Osteoblast (primary cell): ENCODE measurements around the gene EGFR. TPM values are rescaled to one million over a fixed set of nuclear protein-coding genes. Genes with fewer than 3 reads are reported as not detected.

ENCODE experiments used
- DNase-seq: peaks from one replicate; pipeline ENCODE4 v3.0.0; 2011; ENCODE audit warnings: low spot score, mixed read lengths; ENCODE audit not compliant: insufficient read length; ENCODE audit errors: missing footprints
- H2AFZ ChIP-seq: 2 replicates; pipeline ENCODE4 v1.6.0; 2011; ENCODE audit warnings: mild to moderate bottlenecking, low read length
- H3K27ac ChIP-seq: 2 replicates; pipeline ENCODE4 v1.5.1; 2011; ENCODE audit warnings: mild to moderate bottlenecking, low read depth, low read length, moderate library complexity
- H3K27me3 ChIP-seq: 2 replicates; pipeline ENCODE4 v1.6.0; 2012; ENCODE audit warnings: mild to moderate bottlenecking, control low read depth, inconsistent platforms, low read length, moderate library complexity; ENCODE audit not compliant: insufficient read depth
- H3K36me3 ChIP-seq: 2 replicates; pipeline ENCODE4 v1.5.1; 2011; ENCODE audit warnings: mild to moderate bottlenecking, low read length, control low read depth, moderate library complexity; ENCODE audit not compliant: insufficient read depth
- H3K4me1 ChIP-seq: 2 replicates; pipeline ENCODE4 v1.5.1; 2011; ENCODE audit warnings: mild to moderate bottlenecking, low read length, control low read depth, moderate library complexity; ENCODE audit not compliant: insufficient read depth
- H3K4me2 ChIP-seq: 2 replicates; pipeline ENCODE4 v1.6.0; 2011; ENCODE audit warnings: mild to moderate bottlenecking, low read length; ENCODE audit not compliant: insufficient read depth
- H3K4me3 ChIP-seq: fragments of 200-600 bp; sonication (generic); 3 replicates; pipeline ENCODE4 v1.5.1; 2012; ENCODE audit warnings: mild to moderate bottlenecking, low read length, inconsistent platforms; ENCODE audit not compliant: insufficient read depth
- H3K79me2 ChIP-seq: 2 replicates; pipeline ENCODE4 v1.6.0; 2012; ENCODE audit warnings: mild to moderate bottlenecking, low read length, control low read depth, inconsistent platforms; ENCODE audit not compliant: insufficient read depth
- H3K9me3 ChIP-seq: 2 replicates; pipeline ENCODE4 v1.5.1; 2011; ENCODE audit warnings: low read depth, low read length, control low read depth
- H4K20me1 ChIP-seq: 2 replicates; pipeline ENCODE4 v1.6.0; 2012; ENCODE audit warnings: mild to moderate bottlenecking, low read length, control low read depth; ENCODE audit not compliant: insufficient read depth
- total RNA-seq: library from RNA; depleted of rRNA; stranded (reverse); fragments of >200 nt; gene quantifications from 2 replicates; pipeline ENCODE4 v1.2.3, GENCODE V29; 2012
- TF ChIP-seq, protein P1 (sequence below): IDR thresholded peaks from 2 replicates; pipeline ENCODE4 v1.5.1; 2011; ENCODE audit warnings: mild to moderate bottlenecking, low read depth, low read length, moderate library complexity; ENCODE audit errors: extremely low read depth

EGFR gene
- total RNA-seq, 1 donor: 104 TPM

DNA sequence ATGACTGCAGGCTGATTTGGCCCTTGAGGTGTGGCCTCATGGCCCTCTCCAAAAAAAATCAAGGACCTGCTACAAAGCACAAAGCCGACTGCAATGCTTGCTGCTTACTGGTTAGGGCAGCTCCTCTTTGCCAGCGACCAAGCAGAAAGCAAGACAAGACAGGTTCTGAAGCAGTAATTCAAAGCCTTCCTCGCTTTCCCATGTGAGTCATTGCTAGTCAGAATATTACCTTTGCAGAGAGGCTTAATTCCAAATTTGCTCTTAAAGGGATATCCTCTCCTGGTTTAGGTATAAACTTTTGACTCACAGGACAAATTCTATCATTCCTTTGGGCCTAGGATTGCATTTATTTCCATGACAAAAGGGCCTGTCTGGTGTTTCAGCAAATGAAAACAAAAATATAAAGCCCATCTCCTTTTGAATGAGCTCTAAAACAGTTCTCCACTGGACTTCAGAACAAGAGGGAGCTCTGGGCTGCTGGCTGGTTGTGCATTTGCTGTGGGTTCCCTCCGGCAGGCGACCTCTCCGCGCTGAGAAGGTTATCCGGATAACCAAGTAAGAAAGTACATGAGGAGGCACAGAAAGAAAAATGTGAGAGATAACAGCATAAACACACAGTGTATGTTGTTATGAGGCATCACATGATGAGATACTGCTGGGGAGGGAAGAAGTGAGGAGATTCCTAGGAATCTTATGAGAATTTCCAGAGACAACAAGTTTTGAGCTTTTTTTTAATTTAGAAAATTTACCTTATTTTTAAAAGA is 90.8 kb downstream of the EGFR start:
- peak overlapping the region; percentile 26 for H3K4me2 ChIP-seq
- H3K27me3 ChIP-seq: no peaks in the 10 kb centered on the region
- no peak overlapping the region for H3K4me3 ChIP-seq
- H3K36me3 ChIP-seq: peaks cover 4% of the 10 kb centered on the region
- no peak overlapping the region for H2AFZ ChIP-seq
- H3K27ac ChIP-seq: peak overlapping the region; percentile 60
- DNase-seq: no peak
- TF ChIP-seq, protein P1, sequence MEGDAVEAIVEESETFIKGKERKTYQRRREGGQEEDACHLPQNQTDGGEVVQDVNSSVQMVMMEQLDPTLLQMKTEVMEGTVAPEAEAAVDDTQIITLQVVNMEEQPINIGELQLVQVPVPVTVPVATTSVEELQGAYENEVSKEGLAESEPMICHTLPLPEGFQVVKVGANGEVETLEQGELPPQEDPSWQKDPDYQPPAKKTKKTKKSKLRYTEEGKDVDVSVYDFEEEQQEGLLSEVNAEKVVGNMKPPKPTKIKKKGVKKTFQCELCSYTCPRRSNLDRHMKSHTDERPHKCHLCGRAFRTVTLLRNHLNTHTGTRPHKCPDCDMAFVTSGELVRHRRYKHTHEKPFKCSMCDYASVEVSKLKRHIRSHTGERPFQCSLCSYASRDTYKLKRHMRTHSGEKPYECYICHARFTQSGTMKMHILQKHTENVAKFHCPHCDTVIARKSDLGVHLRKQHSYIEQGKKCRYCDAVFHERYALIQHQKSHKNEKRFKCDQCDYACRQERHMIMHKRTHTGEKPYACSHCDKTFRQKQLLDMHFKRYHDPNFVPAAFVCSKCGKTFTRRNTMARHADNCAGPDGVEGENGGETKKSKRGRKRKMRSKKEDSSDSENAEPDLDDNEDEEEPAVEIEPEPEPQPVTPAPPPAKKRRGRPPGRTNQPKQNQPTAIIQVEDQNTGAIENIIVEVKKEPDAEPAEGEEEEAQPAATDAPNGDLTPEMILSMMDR: no peak
- peaks cover 18% of the 10 kb centered on the region for H4K20me1 ChIP-seq
- H3K79me2 ChIP-seq: peaks cover 87% of the 10 kb centered on the region
- peaks cover 66% of the 10 kb centered on the region for H3K4me1 ChIP-seq
- H3K9me3 ChIP-seq: no peaks in the 10 kb centered on the region

GRCh38 chr7:55110282-55110992 is 91.6 kb downstream of the EGFR start:
- Histone ChIP-seq H3K9me3 (no peaks in the 10 kb centered on the region), H3K27me3 (no peaks in the 10 kb centered on the region), H3K4me1 (peaks cover 58% of the 10 kb centered on the region), H3K4me3 (peak overlapping the region; percentile 10), H4K20me1 (peaks cover 11% of the 10 kb centered on the region), H3K4me2 (peak overlapping the region; percentile 51), H2AFZ (no peak overlapping the region), H3K27ac (peak overlapping the region; percentile 58), H3K79me2 (peaks cover 82% of the 10 kb centered on the region), H3K36me3 (peaks cover 4% of the 10 kb centered on the region)
- DNase-seq: no peak
- TF ChIP-seq, protein P1: no peak

DNA sequence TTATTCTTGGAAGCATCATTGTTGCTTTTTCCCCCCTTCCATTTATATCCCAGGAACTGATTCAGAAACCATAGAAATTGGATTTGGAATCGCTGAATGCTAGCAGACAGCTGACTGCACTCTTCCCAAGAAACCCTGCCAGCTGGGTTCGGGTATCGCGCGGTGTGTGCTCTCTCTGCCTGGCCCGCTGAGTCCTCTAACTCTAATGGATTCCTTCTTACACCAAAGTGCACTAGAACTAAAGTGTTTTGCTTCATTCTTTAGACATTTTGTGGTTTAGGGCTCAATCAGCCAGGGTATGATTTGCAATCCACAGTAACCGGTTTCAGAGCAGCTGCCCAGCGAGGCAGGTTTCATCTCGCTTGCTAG is 92.2 kb downstream of the EGFR start:
- Histone ChIP-seq H3K4me3 (peak overlapping the region; percentile 10), H3K4me2 (peak overlapping the region; percentile 51), H3K36me3 (peaks cover 4% of the 10 kb centered on the region), H3K27me3 (no peaks in the 10 kb centered on the region), H3K27ac (peak overlapping the region; percentile 58), H3K9me3 (no peaks in the 10 kb centered on the region), H3K4me1 (peaks cover 53% of the 10 kb centered on the region), H3K79me2 (peaks cover 82% of the 10 kb centered on the region), H4K20me1 (peaks cover 8% of the 10 kb centered on the region), H2AFZ (no peak overlapping the region)
- TF ChIP-seq, protein P1: no peak
- DNase-seq: no peak

DNA sequence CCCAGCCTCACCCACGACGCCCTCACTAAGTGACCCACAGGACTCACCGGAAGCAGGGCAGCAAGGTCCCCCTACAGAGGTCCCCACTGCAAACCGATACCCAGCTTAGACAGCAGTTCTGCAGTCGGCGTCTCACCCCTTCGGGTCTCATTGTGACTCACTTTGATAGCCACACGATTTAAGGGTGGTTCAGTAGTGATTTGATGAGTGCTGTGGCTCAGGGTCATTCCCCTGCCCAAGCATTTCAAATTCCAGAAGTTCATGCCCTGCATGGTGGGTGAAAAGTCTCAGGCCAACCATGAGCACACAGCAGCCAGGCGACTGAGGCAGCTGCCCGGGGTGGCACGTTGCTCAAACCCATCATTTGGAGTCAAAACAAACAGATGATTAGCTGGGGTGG is 93.2 kb downstream of the EGFR start:
- Histone ChIP-seq H3K27ac (peak overlapping the region; percentile 58), H3K4me1 (peaks cover 49% of the 10 kb centered on the region), H4K20me1 (peaks cover 4% of the 10 kb centered on the region), H3K9me3 (no peaks in the 10 kb centered on the region), H3K79me2 (peaks cover 82% of the 10 kb centered on the region), H3K4me2 (no peak overlapping the region), H3K4me3 (no peak overlapping the region), H2AFZ (peak overlapping the region; percentile 20), H3K36me3 (peaks cover 4% of the 10 kb centered on the region), H3K27me3 (no peaks in the 10 kb centered on the region)
- TF ChIP-seq, protein P1: no peak
- no peak for DNase-seq
